ENCODE measurements around the gene SEMA4G. TPM values are rescaled to one million over a fixed set of nuclear protein-coding genes. Genes with fewer than 3 reads are reported as not detected.

SEMA4G gene
- total RNA-seq, 3 donors from 2014 or later = 68.5 to 176 (median 91.9) TPM

DNA sequence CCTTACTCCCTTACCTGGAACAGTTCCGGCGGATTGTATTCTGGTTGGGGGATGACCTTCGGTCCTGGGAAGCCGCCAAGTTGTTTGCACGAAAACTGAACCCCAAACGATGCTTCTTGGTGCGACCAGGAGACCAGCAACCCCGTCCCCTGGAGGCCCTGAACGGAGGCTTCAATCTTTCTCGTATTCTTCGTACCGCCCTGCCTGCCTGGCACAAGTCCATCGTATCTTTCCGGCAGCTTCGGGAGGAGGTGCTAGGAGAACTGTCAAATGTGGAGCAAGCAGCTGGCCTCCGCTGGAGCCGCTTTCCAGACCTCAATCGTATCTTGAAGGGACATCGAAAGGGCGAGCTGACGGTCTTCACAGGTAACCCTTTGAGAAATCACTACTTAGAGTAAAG, 19.8 kb downstream of the SEMA4G start:
- Histone ChIP-seq H3K4me3 (no peak overlapping the region), H3K36me3 (ENCODE audit: low read depth) (no peaks in the 10 kb centered on the region), H3K4me1 (ENCODE audit: low read depth) (peaks cover 23% of the 10 kb centered on the region), H3K9me3 (no peaks in the 10 kb centered on the region)
- TF ChIP-seq, protein P1, sequence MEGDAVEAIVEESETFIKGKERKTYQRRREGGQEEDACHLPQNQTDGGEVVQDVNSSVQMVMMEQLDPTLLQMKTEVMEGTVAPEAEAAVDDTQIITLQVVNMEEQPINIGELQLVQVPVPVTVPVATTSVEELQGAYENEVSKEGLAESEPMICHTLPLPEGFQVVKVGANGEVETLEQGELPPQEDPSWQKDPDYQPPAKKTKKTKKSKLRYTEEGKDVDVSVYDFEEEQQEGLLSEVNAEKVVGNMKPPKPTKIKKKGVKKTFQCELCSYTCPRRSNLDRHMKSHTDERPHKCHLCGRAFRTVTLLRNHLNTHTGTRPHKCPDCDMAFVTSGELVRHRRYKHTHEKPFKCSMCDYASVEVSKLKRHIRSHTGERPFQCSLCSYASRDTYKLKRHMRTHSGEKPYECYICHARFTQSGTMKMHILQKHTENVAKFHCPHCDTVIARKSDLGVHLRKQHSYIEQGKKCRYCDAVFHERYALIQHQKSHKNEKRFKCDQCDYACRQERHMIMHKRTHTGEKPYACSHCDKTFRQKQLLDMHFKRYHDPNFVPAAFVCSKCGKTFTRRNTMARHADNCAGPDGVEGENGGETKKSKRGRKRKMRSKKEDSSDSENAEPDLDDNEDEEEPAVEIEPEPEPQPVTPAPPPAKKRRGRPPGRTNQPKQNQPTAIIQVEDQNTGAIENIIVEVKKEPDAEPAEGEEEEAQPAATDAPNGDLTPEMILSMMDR (IDR thresholded peaks at IDR 0.05) = no peak
- ATAC-seq = no peak
- intact Hi-C loops (cut with DNase I, micrococcal nuclease) = no loop called here
- DNase-seq = peak in 1 of 3 donors; percentile 40

DNA sequence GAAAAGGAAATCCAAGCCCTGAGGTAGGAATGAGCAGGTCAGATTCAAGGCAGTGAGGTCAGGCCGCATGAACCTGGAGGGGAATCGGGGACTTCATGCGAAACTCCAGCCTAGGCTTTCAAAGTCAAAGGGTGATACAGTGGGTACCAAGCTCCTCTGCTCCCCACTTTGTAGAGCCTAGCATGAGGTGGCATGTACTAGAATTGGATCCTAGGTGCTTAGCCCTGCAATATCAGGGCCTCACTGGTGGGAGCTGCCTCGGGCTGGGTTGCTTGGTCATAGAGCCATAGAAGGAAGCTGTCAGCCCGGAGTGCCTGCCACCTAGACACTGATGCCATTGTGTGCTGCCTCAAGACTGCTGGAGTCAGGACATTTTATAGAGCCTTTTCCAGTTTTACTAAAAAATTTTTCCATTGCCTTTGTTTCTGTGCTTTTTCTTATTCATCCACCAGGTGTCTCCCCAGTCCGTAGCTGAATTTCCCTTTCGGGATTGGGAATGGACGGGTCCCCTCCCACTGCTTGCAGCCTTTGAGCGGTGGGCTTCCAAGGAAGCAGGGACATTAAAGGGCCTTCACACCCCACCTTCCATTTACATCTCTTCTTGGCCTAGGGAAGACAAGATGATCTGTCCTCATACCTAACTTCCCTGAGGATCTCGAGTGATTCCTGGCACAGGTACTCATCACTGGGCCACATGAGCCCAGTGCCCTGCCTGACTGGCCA, 24.8 kb downstream of the SEMA4G start:
- no peak overlapping the region for H3K4me3 ChIP-seq
- peaks cover 9% of the 10 kb centered on the region for H3K4me1 ChIP-seq (ENCODE audit: low read depth)
- no peak for DNase-seq
- no peaks in the 10 kb centered on the region for H3K36me3 ChIP-seq (ENCODE audit: low read depth)
- intact Hi-C loops (cut with DNase I, micrococcal nuclease) = no loop called here
- TF ChIP-seq, protein P1 (IDR thresholded peaks at IDR 0.05) = peak; percentile 16
- no peak for ATAC-seq
- no peaks in the 10 kb centered on the region for H3K9me3 ChIP-seq

GRCh38 chr10:100995181-100995580, 25.9 kb downstream of the SEMA4G start:
- Histone ChIP-seq H3K36me3 (ENCODE audit: low read depth) (no peaks in the 10 kb centered on the region), H3K4me3 (no peak overlapping the region), H3K9me3 (no peaks in the 10 kb centered on the region), H3K4me1 (ENCODE audit: low read depth) (peaks cover 9% of the 10 kb centered on the region)
- intact Hi-C loops (cut with DNase I, micrococcal nuclease) = no loop called here
- DNase-seq = no peak
- TF ChIP-seq, protein P1 (IDR thresholded peaks at IDR 0.05) = no peak
- ATAC-seq = no peak

GRCh38 chr10:100996678-100997359, 27.5 kb downstream of the SEMA4G start:
- Histone ChIP-seq H3K4me3 (peak overlapping the region; percentile 68), H3K9me3 (no peaks in the 10 kb centered on the region), H3K4me1 (ENCODE audit: low read depth) (peaks cover 16% of the 10 kb centered on the region), H3K36me3 (ENCODE audit: low read depth) (no peaks in the 10 kb centered on the region)
- ATAC-seq (peak; percentile 29), DNase-seq (peak; percentile 59 to 74 (median 71))
- TF ChIP-seq, protein P1 (IDR thresholded peaks at IDR 0.05) = no peak
- intact Hi-C loops (cut with DNase I, micrococcal nuclease) = no loop called here

DNA sequence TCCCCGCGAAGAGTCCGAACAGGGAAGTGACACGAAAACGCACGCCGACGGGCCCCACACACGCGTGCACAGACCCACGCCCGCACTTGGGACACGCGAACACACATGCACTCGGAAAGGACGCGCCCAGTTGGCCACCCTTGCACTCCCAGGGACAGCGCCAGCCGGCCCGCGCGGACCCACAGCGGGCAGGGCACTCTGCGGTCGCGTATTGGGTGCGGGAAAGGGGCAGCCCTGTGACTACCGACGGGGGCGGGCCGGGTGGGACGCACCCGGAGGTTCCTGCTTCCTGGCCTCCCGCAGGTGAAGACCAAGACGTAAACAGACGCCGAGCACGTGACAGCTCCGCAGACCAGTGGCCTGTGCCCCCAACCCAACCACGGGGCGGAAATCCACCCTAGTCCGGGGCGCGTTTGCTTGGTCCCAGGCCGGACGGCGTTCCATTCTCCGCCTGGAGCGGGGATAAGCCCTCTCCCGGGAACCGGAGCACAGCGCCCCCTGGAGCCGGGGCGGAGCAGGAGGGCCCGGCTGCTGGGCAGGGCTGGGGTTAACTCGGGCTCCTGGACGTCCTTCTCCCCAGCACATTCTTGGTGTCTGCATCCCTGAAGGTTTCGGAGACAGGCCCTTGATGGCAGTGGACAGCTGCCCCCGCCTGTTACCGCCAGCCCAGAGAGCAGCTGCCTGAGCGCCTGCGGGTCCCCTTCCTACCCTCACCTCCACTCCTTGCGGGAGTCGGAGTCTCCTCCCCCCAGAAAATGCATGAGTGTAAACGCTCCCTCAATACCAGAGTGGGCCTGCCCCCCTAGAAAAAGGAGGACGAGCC, 28.3 kb downstream of the SEMA4G start:
- ATAC-seq = peak; percentile 75
- Histone ChIP-seq H3K36me3 (ENCODE audit: low read depth) (no peaks in the 10 kb centered on the region), H3K4me1 (ENCODE audit: low read depth) (peaks cover 18% of the 10 kb centered on the region), H3K4me3 (peak overlapping the region; percentile 68), H3K9me3 (no peaks in the 10 kb centered on the region)
- intact Hi-C loops (cut with DNase I, micrococcal nuclease) = no loop called here
- TF ChIP-seq, protein P1 (IDR thresholded peaks at IDR 0.05) = peak; percentile 88
- peak; percentile 86 to 94 (median 91) for DNase-seq
